IMR-90 (cell line): Measurements from ENCODE around the gene KLHDC7B. TPM values are rescaled to one million over a fixed set of nuclear protein-coding genes. Genes with fewer than 3 reads are reported as not detected.

Experiments used
- ATAC-seq: fragments of 200-7000 bp; cut with Tn5 transposase; 2 replicates; pipeline ENCODE4 v1.9.1; 2020; ENCODE audit warnings: low read depth, mild to moderate bottlenecking, moderate library complexity
- BruUV-seq: library from RNA; stranded (reverse); fragments of 400-500 nt; replicated peaks from 2 replicates; lab custom pipeline; 2021; lab: Mats Ljungman, UMichigan
- CTCF ChIA-PET: fragments of 300-600 bp; formaldehyde crosslinking; extraction: SDS; loops from one replicate; lab custom pipeline; 2021; ENCODE audit warnings: antibody characterized with exemption; lab: Yijun Ruan, JAX
- POLR2A ChIA-PET: fragments of 300-600 bp; sonication (Branson Sonifier 250); formaldehyde crosslinking; loops from one replicate; lab custom pipeline; 2022; ENCODE audit warnings: antibody characterized with exemption; ENCODE audit not compliant: unreplicated experiment; lab: Charles Lee
- DNase-seq: peaks from one replicate; pipeline ENCODE4 v3.0.0; 2013
- H2AFZ ChIP-seq: replicated peaks from 2 replicates; pipeline ENCODE3; 2013; ENCODE audit warnings: low read length, mild to moderate bottlenecking; ENCODE audit not compliant: poor library complexity
- H2AK5ac ChIP-seq: 2 replicates; pipeline ENCODE4 v1.6.1; 2013; ENCODE audit warnings: low read depth, low read length, inconsistent platforms
- H2AK9ac ChIP-seq: replicated peaks from 2 replicates; pipeline ENCODE3; 2013; ENCODE audit warnings: mild to moderate bottlenecking, low read depth, low read length, moderate library complexity; ENCODE audit not compliant: poor library complexity
- H2BK120ac ChIP-seq: 2 replicates; pipeline ENCODE4 v1.6.1; 2013; ENCODE audit warnings: low read depth, low read length, inconsistent platforms
- H2BK15ac ChIP-seq: 3 replicates; pipeline ENCODE4 v1.6.1; 2013; ENCODE audit warnings: low read depth, low read length, inconsistent platforms
- H2BK20ac ChIP-seq: 2 replicates; pipeline ENCODE4 v1.6.1; 2013; ENCODE audit warnings: low read depth, mild to moderate bottlenecking, inconsistent platforms, low read length, moderate library complexity
- H2BK5ac ChIP-seq: 2 replicates; pipeline ENCODE4 v1.6.1; 2013; ENCODE audit warnings: mild to moderate bottlenecking, low read depth, low read length, inconsistent platforms; ENCODE audit not compliant: poor library complexity, severe bottlenecking
- H3K14ac ChIP-seq: replicated peaks from 2 replicates; pipeline ENCODE4 v1.6.1; 2013; ENCODE audit warnings: low read depth, low read length, inconsistent platforms
- H3K18ac ChIP-seq: 2 replicates; pipeline ENCODE4 v1.6.1; 2013; ENCODE audit warnings: low read depth, low read length, control low read depth
- H3K23ac ChIP-seq: 2 replicates; pipeline ENCODE4 v1.6.1; 2013; ENCODE audit warnings: low read depth, low read length, inconsistent platforms
- H3K27ac ChIP-seq: 2 replicates; pipeline ENCODE4 v1.5.1; 2013; ENCODE audit warnings: mild to moderate bottlenecking, control low read depth, low read length; ENCODE audit not compliant: insufficient read depth
- H3K27me3 ChIP-seq: 2 replicates; pipeline ENCODE4 v1.6.1; 2013; ENCODE audit warnings: low read length; ENCODE audit not compliant: control insufficient read depth, insufficient read depth
- H3K36me3 ChIP-seq: 2 replicates; pipeline ENCODE4 v1.6.1; 2013; ENCODE audit warnings: low read length, mixed read lengths; ENCODE audit not compliant: control insufficient read depth, insufficient read depth
- H3K4ac ChIP-seq: 2 replicates; pipeline ENCODE4 v1.6.1; 2013; ENCODE audit warnings: low read depth, low read length, inconsistent platforms
- H3K4me1 ChIP-seq: 2 replicates; pipeline ENCODE4 v1.6.1; 2013; ENCODE audit warnings: low read length, mixed read lengths; ENCODE audit not compliant: control insufficient read depth, insufficient read depth
- H3K4me2 ChIP-seq: 2 replicates; pipeline ENCODE4 v1.6.1; 2013; ENCODE audit warnings: low read depth, mild to moderate bottlenecking, control low read depth, low read length, moderate library complexity
- H3K4me3 ChIP-seq: 2 replicates; pipeline ENCODE4 v1.5.1; 2013; ENCODE audit warnings: low read depth, mild to moderate bottlenecking, control low read depth, low read length, moderate library complexity; ENCODE audit not compliant: insufficient read depth
- H3K56ac ChIP-seq: 2 replicates; pipeline ENCODE4 v1.6.1; 2013; ENCODE audit warnings: low read length, inconsistent platforms; ENCODE audit not compliant: insufficient read depth; ENCODE audit errors: extremely low read depth
- H3K79me1 ChIP-seq, 2 experiments: 2 replicates each; pipeline ENCODE4 v1.6.1; 2013; ENCODE audit warnings: low read length in 2 of 2, inconsistent platforms in 1 of 2, low read depth in 1 of 2
- H3K9ac ChIP-seq: 2 replicates; pipeline ENCODE4 v1.6.1; 2013; ENCODE audit warnings: low read depth, low read length, control low read depth
- H3K9me1 ChIP-seq: 2 replicates; pipeline ENCODE4 v1.6.1; 2013; ENCODE audit warnings: low read length, inconsistent platforms; ENCODE audit not compliant: insufficient read depth
- H3K9me3 ChIP-seq: 2 replicates; pipeline ENCODE4 v1.6.1; 2013; ENCODE audit warnings: low read length; ENCODE audit not compliant: control insufficient read depth, insufficient read depth
- H4K20me1 ChIP-seq: 2 replicates; pipeline ENCODE4 v1.6.1; 2013; ENCODE audit warnings: low read length, inconsistent platforms; ENCODE audit not compliant: insufficient read depth
- H4K5ac ChIP-seq: 2 replicates; pipeline ENCODE4 v1.6.1; 2013; ENCODE audit warnings: mild to moderate bottlenecking, low read depth, low read length, control low read depth
- H4K8ac ChIP-seq, 2 experiments: 2 replicates each; pipeline ENCODE4 v1.6.1; 2013; ENCODE audit warnings: low read depth in 2 of 2, low read length in 2 of 2, control low read depth in 1 of 2, inconsistent platforms in 1 of 2
- H4K91ac ChIP-seq: 2 replicates; pipeline ENCODE4 v1.6.1; 2013; ENCODE audit warnings: low read depth, low read length, inconsistent platforms; ENCODE audit not compliant: insufficient read depth
- BHLHE40 ChIP-seq: fragments of 150-350 bp; IDR thresholded peaks from 2 replicates; pipeline ENCODE4 v1.6.1; 2016; ENCODE audit warnings: mild to moderate bottlenecking, low read depth, low read length
- CEBPB ChIP-seq: IDR thresholded peaks from 2 replicates; pipeline ENCODE4 v1.6.1; 2012; ENCODE audit warnings: low read depth, low read length, improper control_type of control experiment
- MAZ ChIP-seq: IDR thresholded peaks from 2 replicates; pipeline ENCODE4 v1.6.1; 2012; ENCODE audit warnings: low read depth, mild to moderate bottlenecking, low read length, improper control_type of control experiment, moderate library complexity, borderline replicate concordance
- MXI1 ChIP-seq: IDR thresholded peaks from 2 replicates; pipeline ENCODE4 v1.6.1; 2012; ENCODE audit warnings: low read depth, mild to moderate bottlenecking, low read length, moderate library complexity, borderline replicate concordance
- SMC3 ChIP-seq: fragments of 150-350 bp; IDR thresholded peaks from 2 replicates; pipeline ENCODE4 v1.6.1; 2016; ENCODE audit warnings: low read depth, mild to moderate bottlenecking, antibody characterized with exemption, low read length, moderate library complexity
- WGBS, 2 experiments: methylation state at CpG; one replicate each; pipeline versions ENCODE4 v1.1.5 to v1.1.7; 2013; ENCODE audit warnings: missing lambda C conversion rate in 2 of 2; ENCODE audit not compliant: insufficient read length in 1 of 2; ENCODE audit errors: extremely low coverage in 2 of 2; 5-methylcytosine and 5-hydroxymethylcytosine counted together
- dilution Hi-C: fragments of 300-500 bp; cut with HindIII; formaldehyde crosslinking; loops from one replicate; pipeline ENCODE4 v1.14.3; 2018; ENCODE audit warnings: low sequenced_read_pairs; ENCODE audit not compliant: unreplicated experiment
- in situ Hi-C: fragments of 300-500 bp; cut with MboI; formaldehyde crosslinking; loops from 3 replicates; pipeline ENCODE4 v1.14.3; 2019; ENCODE audit warnings: low sequenced_read_pairs, inconsistent platforms, mixed read lengths
- intact Hi-C: fragments of 100-400 bp; cut with micrococcal nuclease; formaldehyde crosslinking; loops from 2 replicates; pipeline ENCODE4 v1.10.0; 2022
- polyA plus RNA-seq, 3 experiments: library from polyadenylated mRNA; depleted of rRNA; stranded (reverse); fragments of >200 nt; gene quantifications; 2 replicates each; pipeline ENCODE4 v1.2.3, GENCODE V29; 2012; ENCODE audit warnings: low replicate concordance in 1 of 3
- total RNA-seq: library from RNA; depleted of rRNA; stranded (reverse); fragments of >200 nt; gene quantifications from 2 replicates; pipeline ENCODE4 v1.2.3, GENCODE V29; 2012

KLHDC7B gene
- total and polyA plus RNA-seq, 2 of the 4 experiments (the other 2 are of a cell fraction) = 0.05 TPM; not detected in 1

- TF ChIP-seq SMC3 (no peak), BHLHE40 (no peak)
These were observed 25.8 kb downstream of the KLHDC7B start (continued) for GRCh38 chr22:50571264-50572175.

GRCh38 chr22:50572965-50573364 lies 27.3 kb downstream of the KLHDC7B start:
- no peak overlapping the region for H3K4me2 ChIP-seq
- ATAC-seq = no peak
- no peak overlapping the region for H3K23ac ChIP-seq
- H3K4me3 ChIP-seq = no peak overlapping the region
- H4K91ac ChIP-seq = no peak overlapping the region
- H4K20me1 ChIP-seq = no peaks in the 10 kb centered on the region
- no peaks in the 10 kb centered on the region for H3K9me3 ChIP-seq
- H3K27me3 ChIP-seq = no peaks in the 10 kb centered on the region
- H2BK15ac ChIP-seq = no peak overlapping the region
- H4K5ac ChIP-seq = no peak overlapping the region
- ChIA-PET CTCF (interaction anchor here (1.7 kb wide), 1 partner anchor 10 kb away, joined by 7 read pairs; the partner anchor contains the start of gene SYCE3), POLR2A (no interaction called here)
- no peak overlapping the region for H2AFZ ChIP-seq
- no peak overlapping the region for H3K14ac ChIP-seq
- H2AK9ac ChIP-seq = no peak overlapping the region
- H3K4me1 ChIP-seq = no peaks in the 10 kb centered on the region; the same call in 1 of the 2 replicates
- BruUV-seq = no TSS peak
- H4K8ac ChIP-seq = no peak overlapping the region
- 80% methylated on average over 1 of the region's 11 CpGs; no CpG with 5 or more reads in 1 of the 2 experiments for WGBS, 2 experiments
- no peak for DNase-seq
- H3K18ac ChIP-seq = no peak overlapping the region
- dilution Hi-C loops = no loop called here
- intact Hi-C loops = no loop called here
- no peak overlapping the region for H3K56ac ChIP-seq
- H3K9me1 ChIP-seq = no peaks in the 10 kb centered on the region
- H2BK120ac ChIP-seq = no peak overlapping the region
- H3K79me1 ChIP-seq = no peaks in the 10 kb centered on the region
- H2BK5ac ChIP-seq = no peak overlapping the region
- H3K4ac ChIP-seq = no peak overlapping the region
- H2BK20ac ChIP-seq = no peak overlapping the region
- H2AK5ac ChIP-seq = no peak overlapping the region
- TF ChIP-seq MAZ (no peak), MXI1 (no peak), CEBPB (no peak)
- no peak overlapping the region for H3K9ac ChIP-seq
- H3K36me3 ChIP-seq = no peaks in the 10 kb centered on the region; the same call in 1 of the 2 replicates
- no peak overlapping the region for H3K27ac ChIP-seq
- in situ Hi-C loops = no loop called here
